ENCODE measurements around the gene ASCL2.

Gene ASCL2

GRCh38 chr11:2234963-2235362 is 35.4 kb downstream of the ASCL2 start:
- no peak for DNase-seq (ENCODE audit: low read depth)

- DNase-seq (ENCODE audit: low read depth): no peak
Observed at GRCh38 chr11:2233693-2234455, 36.5 kb downstream of the ASCL2 start.

- DNase-seq (ENCODE audit: low read depth): no peak
Observed at GRCh38 chr11:2229713-2230297, 40.6 kb downstream of the ASCL2 start.

DNA sequence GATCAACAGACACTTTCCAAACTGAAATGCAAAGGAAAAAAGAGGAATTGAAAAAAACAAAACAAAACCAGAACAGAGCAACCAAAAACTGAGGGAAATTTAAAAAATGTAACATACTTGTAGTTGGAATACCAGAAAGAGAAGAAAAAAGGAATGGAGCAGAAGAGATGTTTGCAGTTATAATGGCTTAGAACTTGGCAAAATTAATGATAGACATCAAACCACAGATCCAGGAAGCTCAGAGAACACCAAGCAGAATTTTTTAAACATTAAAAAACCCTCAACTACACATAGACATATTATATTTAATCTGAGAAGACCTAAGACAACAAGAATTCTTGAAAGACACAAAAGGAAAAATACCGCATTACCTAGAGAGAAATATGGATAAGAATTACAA is 46.1 kb downstream of the ASCL2 start:
- DNase-seq (ENCODE audit: low read depth): no peak

GRCh38 chr11:2223153-2223794 is 47.1 kb downstream of the ASCL2 start:
- DNase-seq (ENCODE audit: low read depth): no peak

DNA sequence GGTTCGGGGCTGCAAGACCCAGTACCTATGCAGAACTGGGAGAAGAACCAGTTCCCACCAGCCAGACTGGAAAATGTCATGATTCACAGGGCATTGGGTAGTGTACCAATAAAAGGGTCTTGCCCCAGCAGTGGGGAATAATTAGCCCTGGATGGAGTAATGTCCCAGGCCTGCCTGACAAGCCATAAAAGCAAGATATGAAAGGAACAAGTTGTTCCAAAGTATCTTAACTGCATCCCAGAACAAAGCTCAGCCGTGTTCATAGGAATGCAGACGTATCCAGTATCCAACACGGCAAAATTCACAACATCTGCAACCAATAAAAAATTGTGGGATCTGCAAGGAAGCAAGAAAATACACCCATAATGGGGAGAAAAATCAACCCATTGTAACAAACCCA is 47.9 kb downstream of the ASCL2 start:
- DNase-seq (ENCODE audit: low read depth): no peak

DNA sequence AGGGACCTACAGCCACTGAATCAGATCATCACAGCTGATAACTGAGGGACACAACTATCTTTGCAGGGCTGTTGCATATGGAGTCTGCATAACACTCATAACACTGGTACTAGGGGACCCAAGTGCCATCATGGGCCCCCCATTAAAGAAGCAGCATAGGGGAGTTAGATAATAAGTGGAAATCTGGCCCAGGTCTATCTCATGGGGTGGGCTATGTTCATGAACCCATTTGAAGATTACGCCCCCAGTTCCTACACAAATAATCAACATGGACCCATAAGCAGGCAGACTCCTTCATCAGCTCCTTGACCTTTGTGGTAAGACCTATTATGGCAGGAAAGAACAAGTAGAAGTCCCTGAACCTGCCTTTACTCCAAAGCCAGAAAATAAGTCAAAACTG is 48.8 kb downstream of the ASCL2 start:
- DNase-seq (ENCODE audit: low read depth): no peak

GRCh38 chr11:2221024-2221423 is 49.4 kb downstream of the ASCL2 start:
- DNase-seq (ENCODE audit: low read depth): no peak

- DNase-seq (ENCODE audit: low read depth): no peak
Observed at GRCh38 chr11:2220173-2220771, 50.1 kb downstream of the ASCL2 start.

DNA sequence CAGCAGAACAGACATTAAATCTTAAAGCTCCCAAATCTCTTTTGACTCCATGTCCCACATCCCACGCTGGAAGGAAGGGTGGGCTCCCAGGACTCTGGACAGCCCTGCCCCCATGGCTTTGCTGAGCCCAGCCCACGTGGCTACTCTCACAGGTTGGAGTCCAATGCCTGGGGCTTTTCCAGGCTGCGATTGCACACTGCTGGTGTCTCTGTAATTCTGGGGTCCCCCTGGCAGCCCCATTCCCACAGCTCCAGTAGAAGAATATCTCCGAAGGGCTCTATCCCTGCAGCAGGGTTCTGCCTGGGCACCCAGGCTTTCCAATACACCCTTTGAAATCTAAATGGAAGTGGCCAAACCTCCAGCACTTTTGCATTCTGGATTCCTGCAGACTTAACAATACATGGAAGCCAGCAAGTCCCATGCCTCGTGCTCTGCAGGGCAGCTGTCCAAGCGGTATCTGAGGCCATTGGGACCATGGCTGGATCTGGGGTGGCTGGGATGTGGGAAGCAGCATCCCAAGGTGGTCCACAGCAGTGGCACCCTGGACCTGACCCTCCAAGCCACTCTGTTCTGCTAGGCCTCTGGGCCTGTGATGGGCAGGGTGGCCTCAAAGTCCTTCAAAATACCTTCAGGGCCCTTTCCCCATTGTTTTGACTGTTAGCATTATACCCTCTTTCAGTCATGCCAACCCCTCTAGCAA is 50.9 kb downstream of the ASCL2 start:
- no peak for DNase-seq (ENCODE audit: low read depth)

Data from stimulated activated CD8-positive, alpha-beta memory T cell treated with anti-CD3 and anti-CD28 coated beads, Interleukin-7, amount 100 ng/mL, for 24 hours (primary cell).